Right lung (tissue), 5 donors: ENCODE measurements around the gene TPI1. TPM values are rescaled to one million over a fixed set of nuclear protein-coding genes. Genes with fewer than 3 reads are reported as not detected.
"Not testable (repeated sequence)": the region's sequence is repeated elsewhere in the genome, so short reads cannot be mapped to it uniquely, and the experiment has no call there.

Experiments used
- DNase-seq, 2 donors: peaks; one replicate each; pipeline ENCODE4 v3.0.0-alpha.2; 2013
- polyA plus RNA-seq, 5 donors: library from polyadenylated mRNA; unstranded; fragments of 120-200 nt; gene quantifications; one replicate each; pipeline versions ENCODE4 v1.2.1 to v1.2.3, GENCODE V29; 2013; ENCODE audit warnings: inconsistent platforms in 1 of 5, low replicate concordance in 1 of 5; ENCODE audit not compliant: insufficient read length in 5 of 5, insufficient read depth in 1 of 5

TPI1 gene
- polyA plus RNA-seq, 5 donors = 420 to 565 (median 460) TPM

- no peak for DNase-seq
Measured at GRCh38 chr12:6866163-6866919, 990 bp upstream of the TPI1 start.

DNA sequence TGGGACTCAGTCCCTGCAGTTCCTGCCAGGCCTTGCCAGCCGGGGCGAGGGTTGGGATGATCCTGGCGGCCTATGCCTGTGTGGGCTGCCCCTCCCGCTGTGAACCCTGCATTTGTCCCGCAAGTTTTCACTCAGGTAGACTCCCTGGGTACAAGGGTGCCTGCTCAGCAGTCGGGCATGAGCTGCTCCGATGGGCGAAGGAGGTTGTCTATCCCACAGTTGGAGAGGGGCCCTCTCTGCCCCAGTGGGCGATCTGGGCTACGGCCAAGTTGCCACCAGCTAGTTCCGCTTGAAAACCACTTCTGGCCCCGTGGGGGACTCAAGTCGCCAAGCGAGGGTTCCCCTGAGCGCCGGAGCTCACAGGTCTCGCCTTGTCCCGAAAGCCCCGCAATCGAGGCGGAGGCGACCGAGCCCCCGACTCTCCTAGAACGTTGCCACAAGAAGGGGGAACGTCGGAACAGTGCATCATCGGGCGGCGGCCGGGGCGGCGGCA lies 365 bp upstream of the TPI1 start:
- DNase-seq = no peak

- no peak for DNase-seq
Measured at GRCh38 chr12:6868211-6869048, 1.1 kb downstream of the TPI1 start.

DNA sequence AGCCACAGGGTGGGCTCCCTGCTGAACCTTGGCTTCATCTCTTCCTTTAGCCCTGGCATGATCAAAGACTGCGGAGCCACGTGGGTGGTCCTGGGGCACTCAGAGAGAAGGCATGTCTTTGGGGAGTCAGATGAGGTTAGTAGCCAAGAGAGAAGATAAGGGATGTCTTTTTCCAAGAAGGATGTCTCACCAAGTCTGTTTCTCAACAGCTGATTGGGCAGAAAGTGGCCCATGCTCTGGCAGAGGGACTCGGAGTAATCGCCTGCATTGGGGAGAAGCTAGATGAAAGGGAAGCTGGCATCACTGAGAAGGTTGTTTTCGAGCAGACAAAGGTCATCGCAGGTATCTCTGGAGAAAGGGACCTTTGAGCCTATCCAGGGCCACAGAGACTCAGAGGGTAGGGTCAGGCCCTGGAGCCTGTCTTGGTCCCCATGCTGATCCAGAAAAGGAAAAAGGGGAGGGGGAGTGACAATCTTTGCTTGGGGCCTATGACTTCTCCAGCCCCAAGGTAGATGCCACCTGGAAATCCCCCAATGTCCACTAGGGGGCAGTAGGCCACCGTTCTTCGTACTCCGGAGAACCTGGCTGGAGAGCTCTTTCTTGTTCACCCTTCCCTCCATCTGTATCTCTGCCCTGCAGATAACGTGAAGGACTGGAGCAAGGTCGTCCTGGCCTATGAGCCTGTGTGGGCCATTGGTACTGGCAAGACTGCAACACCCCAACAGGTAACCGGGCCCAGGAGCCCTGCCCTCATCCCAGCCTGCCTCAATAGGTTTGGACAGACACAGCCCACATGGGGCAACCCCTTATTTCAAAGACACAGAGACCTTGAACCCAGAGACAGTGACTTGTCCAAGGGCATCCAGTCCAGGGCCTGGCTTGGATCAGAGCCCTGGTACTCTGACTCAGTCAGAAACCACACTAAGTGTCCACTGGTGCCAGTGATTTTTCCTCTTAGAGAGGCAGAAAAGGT lies 2.0 kb downstream of the TPI1 start:
- DNase-seq = peak; percentile 65 to 72

DNA sequence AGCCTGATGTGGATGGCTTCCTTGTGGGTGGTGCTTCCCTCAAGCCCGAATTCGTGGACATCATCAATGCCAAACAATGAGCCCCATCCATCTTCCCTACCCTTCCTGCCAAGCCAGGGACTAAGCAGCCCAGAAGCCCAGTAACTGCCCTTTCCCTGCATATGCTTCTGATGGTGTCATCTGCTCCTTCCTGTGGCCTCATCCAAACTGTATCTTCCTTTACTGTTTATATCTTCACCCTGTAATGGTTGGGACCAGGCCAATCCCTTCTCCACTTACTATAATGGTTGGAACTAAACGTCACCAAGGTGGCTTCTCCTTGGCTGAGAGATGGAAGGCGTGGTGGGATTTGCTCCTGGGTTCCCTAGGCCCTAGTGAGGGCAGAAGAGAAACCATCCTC lies 3.0 kb downstream of the TPI1 start:
- not testable (repeated sequence) for DNase-seq

DNA sequence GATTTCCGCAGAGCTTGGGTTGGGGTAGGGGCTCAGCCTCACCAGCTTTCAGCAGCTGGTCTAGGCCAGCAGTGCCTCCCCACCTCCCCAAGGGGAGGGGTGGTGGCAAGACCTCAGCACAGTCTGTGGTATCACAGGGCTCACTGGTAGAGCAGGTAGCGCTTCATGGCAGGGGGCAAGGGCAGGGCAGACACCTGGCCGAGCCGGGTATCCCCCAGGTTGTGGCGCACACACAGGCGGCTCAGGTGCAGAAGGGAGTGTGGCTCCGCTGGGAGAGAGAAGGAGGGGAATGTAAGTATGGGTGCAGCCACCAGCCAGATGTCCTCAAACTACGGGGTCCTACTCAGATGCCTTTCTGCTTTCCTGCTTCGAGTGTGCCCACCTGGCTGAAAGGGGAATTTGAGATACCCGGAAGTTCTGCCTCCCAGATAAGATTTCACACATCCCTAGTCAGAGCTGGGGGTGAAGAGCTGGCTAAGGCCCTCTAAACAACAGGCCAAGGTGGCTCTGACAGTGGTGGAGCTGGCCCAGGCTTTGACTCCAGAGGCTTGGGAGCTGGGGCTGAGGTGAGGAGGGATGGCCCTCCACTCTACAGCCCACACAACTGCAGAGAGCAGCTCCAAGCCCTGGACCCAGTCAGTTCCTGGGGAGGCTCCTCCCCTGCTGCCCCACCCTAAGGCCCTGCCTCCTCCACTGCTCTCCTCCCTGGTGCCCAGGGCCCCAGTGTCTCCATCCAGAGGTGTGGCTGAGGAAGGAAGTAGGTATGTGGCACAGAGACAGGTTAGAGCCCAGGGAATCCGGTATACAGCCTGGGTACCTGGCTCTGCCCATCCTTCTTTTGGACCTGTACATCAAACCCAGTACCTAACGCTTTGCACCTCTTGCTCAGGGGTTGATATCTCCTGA lies 4.0 kb downstream of the TPI1 start:
- DNase-seq = no peak

- peak; percentile 82 to 83 for DNase-seq
Measured at GRCh38 chr12:6872073-6873048, 5.0 kb downstream of the TPI1 start.

DNA sequence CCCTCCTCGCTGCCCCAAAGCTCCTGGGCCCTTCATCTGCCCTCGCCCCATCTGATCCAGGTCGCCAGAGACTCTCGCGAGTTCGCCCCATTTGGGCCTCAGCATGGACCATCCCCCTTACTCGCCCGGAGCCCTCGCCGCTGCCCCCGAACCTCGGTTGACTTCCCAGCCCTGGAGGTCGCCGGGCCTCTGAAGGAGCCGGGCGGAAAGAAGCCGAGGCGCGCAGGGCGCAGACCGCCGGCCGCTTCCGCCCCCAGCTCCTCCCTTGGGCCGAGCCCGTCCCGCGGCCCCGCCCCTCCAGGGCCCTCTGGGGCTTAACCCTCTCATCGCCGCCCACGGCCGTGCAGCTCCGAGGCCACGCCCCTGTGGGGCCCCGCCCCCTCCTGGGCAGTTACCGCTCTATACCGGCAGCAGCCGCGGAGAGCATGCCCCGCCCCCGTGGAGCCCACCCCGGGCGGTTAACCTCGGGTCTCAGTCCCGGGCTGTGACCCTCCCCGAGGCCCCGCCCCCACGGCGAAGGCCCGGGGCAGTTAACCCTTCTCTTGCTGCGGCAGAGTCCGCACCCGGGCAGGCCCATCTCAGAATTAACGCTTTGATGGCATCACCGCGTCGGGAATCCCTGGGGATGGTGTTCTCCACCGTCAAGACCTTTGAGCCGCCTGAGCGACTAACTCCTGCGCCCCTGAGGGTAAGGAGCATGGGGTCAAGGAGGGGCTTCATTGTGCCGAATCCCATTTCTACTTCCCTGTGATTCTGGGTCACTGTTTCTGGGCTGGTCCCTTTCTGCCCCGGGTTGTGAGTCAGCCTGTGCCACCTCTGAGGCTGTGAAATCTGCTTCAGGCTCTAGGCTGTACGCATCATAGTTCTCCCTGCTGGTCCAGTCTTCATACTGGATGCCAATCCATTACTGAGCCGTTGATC lies 6.0 kb downstream of the TPI1 start, which contains the start of gene SPSB2:
Gene SPSB2, minus strand, starts transcription at position 210 of the 921 bp plus-strand sequence. CDS start 402 bp downstream, outside the sequence.
- DNase-seq = peak; percentile 98 to 99

GRCh38 chr12:6874015-6874368 lies 6.7 kb downstream of the TPI1 start:
- DNase-seq = not testable (repeated sequence)

DNA sequence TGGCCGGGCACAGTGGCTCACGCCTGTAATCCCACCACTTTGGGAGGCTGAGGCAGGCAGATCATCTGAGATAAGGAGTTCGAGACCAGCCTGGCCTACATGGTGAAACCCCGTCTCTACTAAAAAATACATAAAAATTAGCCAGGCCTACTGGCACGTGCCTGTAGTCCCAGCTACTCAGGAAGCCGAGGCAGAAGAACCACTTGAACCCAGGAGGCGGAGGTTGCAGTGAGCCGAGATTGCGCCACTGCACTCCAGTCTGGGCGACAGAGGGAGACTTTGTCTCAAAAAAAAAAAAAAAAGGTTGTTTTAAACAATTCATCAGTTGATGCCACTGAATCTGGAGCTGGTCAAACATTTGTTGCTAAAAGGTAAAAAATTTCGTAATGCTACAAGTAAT lies 12.5 kb downstream of the TPI1 start:
- DNase-seq = not testable (repeated sequence)

- no peak for DNase-seq
Measured at GRCh38 chr12:6883252-6883651, 15.9 kb downstream of the TPI1 start.

DNA sequence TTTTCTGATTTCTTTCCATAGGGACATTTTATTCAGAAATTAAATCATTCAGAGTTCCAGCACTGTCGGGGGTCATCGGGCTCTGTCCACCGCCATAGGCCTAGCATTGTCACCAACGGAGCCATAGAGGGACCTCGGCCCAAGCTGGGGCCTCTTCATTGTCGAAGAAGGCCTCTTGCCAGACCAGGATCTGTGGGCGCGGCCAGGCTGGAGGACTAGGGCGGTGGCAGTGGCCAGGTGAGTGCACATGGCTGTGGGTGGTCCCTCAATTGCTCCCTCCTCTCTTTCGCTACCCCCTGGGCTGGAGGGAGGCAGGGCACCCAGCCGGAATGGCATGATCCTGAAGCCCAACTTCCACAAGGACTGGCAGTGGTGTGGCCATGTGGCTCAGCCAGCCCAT lies 16.4 kb downstream of the TPI1 start:
- DNase-seq = no peak

- DNase-seq = no peak
Measured at GRCh38 chr12:6884539-6884938, 17.2 kb downstream of the TPI1 start.

GRCh38 chr12:6886206-6886999 lies 19.1 kb downstream of the TPI1 start:
- not testable (repeated sequence) for DNase-seq

GRCh38 chr12:6887460-6887859 lies 20.1 kb downstream of the TPI1 start:
- no peak for DNase-seq

- DNase-seq = no peak
Measured at GRCh38 chr12:6888360-6888759, 21.0 kb downstream of the TPI1 start.

- DNase-seq = not testable (repeated sequence)
Measured at GRCh38 chr12:6888794-6889193, 21.5 kb downstream of the TPI1 start.
